Stimulated activated CD8-positive, alpha-beta memory T cell treated with anti-CD3 and anti-CD28 coated beads, Interleukin-15, amount 100 ng/mL, for 24 hours (primary cell): ENCODE measurements around the gene ANP32A.

Experiments used
- DNase-seq: peaks from one replicate; pipeline ENCODE4 v3.0.0-alpha.2; 2020; ENCODE audit warnings: low read depth

Gene ANP32A

GRCh38 chr15:68797599-68798345 lies 22.9 kb downstream of the ANP32A start:
- no peak for DNase-seq

GRCh38 chr15:68797191-68797590 lies 23.5 kb downstream of the ANP32A start:
- no peak for DNase-seq

- DNase-seq, result no peak
Observed at GRCh38 chr15:68796576-68796975, 24.1 kb downstream of the ANP32A start.

GRCh38 chr15:68795298-68795848 lies 25.3 kb downstream of the ANP32A start:
- DNase-seq, result no peak

- no peak for DNase-seq
Observed at GRCh38 chr15:68794863-68795262, 25.8 kb downstream of the ANP32A start.

GRCh38 chr15:68794307-68794706 lies 26.4 kb downstream of the ANP32A start:
- DNase-seq, result no peak

GRCh38 chr15:68793776-68794175 lies 26.9 kb downstream of the ANP32A start:
- no peak for DNase-seq

- DNase-seq, result no peak
Observed at GRCh38 chr15:68792901-68793766, 27.6 kb downstream of the ANP32A start.

- DNase-seq, result no peak
Observed at GRCh38 chr15:68791431-68792283, 29.0 kb downstream of the ANP32A start.

- DNase-seq, result no peak
Observed at GRCh38 chr15:68790910-68791309, 29.8 kb downstream of the ANP32A start.

GRCh38 chr15:68790242-68790575 lies 30.5 kb downstream of the ANP32A start:
- DNase-seq, result no peak

- no peak for DNase-seq
Observed at GRCh38 chr15:68789534-68790241, 31.0 kb downstream of the ANP32A start.

GRCh38 chr15:68789091-68789490 lies 31.6 kb downstream of the ANP32A start:
- no peak for DNase-seq

- no peak for DNase-seq
Observed at GRCh38 chr15:68788264-68788624, 32.5 kb downstream of the ANP32A start.

GRCh38 chr15:68787609-68788263 lies 33.0 kb downstream of the ANP32A start:
- DNase-seq, result no peak

- DNase-seq, result no peak
Observed at GRCh38 chr15:68786753-68787152, 33.9 kb downstream of the ANP32A start.

GRCh38 chr15:68785541-68785940 lies 35.2 kb downstream of the ANP32A start:
- DNase-seq, result no peak

- no peak for DNase-seq
Observed at GRCh38 chr15:68784206-68784605, 36.5 kb downstream of the ANP32A start.

GRCh38 chr15:68783226-68784058 lies 37.3 kb downstream of the ANP32A start:
- DNase-seq, result no peak

GRCh38 chr15:68782589-68783161 lies 38.0 kb downstream of the ANP32A start:
- DNase-seq, result no peak
